NT2/D1 (cell line): ENCODE measurements around the gene NSD2.

Experiments
- DNase-seq: peaks from one replicate; pipeline ENCODE4 v3.0.0-alpha.2; 2011; ENCODE audit warnings: low read depth, low spot score
- H3K27me3 ChIP-seq: 2 replicates; pipeline ENCODE4 v1.6.0; 2011; ENCODE audit warnings: mild to moderate bottlenecking; ENCODE audit not compliant: insufficient read length, insufficient read depth
- H3K36me3 ChIP-seq: 2 replicates; pipeline ENCODE4 v1.6.1; 2011; ENCODE audit warnings: mild to moderate bottlenecking, low read length, mixed read lengths; ENCODE audit not compliant: insufficient read depth, insufficient read length
- H3K4me1 ChIP-seq: 2 replicates; pipeline ENCODE4 v1.5.1; 2011; ENCODE audit not compliant: insufficient read depth, insufficient read length
- H3K4me3 ChIP-seq: 2 replicates; pipeline ENCODE4 v1.5.1; 2011; ENCODE audit warnings: low read depth; ENCODE audit not compliant: insufficient read length
- H3K9ac ChIP-seq: 2 replicates; pipeline ENCODE4 v1.6.0; 2011; ENCODE audit warnings: low read depth; ENCODE audit not compliant: insufficient read length
- H3K9me3 ChIP-seq: 2 replicates; pipeline ENCODE4 v1.5.1; 2011; ENCODE audit warnings: mild to moderate bottlenecking, low read length; ENCODE audit not compliant: insufficient read depth
- SUZ12 ChIP-seq: IDR thresholded peaks from 2 replicates; pipeline ENCODE4 v1.6.1; 2011; ENCODE audit not compliant: insufficient read length, insufficient read depth; ENCODE audit errors: extremely low read depth
- YY1 ChIP-seq: IDR thresholded peaks from 2 replicates; pipeline ENCODE4 v1.6.1; 2011; ENCODE audit not compliant: insufficient read length, insufficient read depth
- ZNF274 ChIP-seq: IDR thresholded peaks from 2 replicates; pipeline ENCODE4 v1.6.1; 2011; ENCODE audit warnings: mild to moderate bottlenecking, low read depth, low read length

The NSD2 gene

DNA sequence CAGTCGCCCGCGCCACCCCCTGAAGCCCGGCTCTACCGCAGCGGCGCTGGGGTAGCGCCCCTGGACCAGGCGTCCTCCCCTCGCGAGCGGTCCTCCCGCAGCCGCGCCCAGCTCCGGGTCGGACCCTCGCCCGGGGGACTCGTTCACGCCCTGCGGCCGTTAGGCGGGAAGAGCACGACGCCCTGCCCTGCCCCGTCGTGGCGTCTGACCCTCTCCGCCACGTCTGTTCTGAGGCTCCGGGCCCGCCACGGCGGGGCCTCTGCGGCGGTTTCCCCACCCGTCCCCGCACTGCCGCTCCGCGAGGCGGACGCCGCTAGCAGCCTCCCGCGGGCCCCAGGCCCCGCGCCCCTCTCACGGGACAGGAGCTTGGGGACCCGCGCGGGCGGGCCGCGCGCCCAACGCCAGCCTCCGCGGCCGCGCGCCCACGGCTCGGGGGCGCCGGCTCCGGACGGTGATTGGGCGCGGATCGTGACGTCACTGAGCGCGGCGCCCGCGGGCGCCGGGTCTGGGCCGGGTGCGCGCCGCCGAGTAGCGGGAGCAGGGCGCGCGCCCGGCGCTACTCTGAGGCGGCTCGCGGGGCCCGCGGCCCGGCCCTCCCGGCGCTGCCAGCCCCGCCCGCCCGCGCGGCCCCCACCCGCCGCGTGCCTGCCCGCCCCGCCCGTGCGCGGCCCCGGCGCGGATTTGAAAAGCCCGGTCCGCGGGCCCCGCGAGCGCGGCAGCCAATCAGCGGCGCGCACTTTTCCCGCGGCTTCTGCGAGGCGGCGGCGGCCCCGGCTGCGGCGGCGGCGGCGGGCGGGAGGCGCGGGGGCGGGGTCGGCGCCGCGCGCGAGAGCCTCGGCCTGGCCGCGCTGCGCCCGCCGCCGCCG, at the start of gene NSD2:
Gene NSD2 (plus strand): TSS at position 816 of the 866 bp plus-strand sequence. CDS start 29,262 bp downstream, outside the sequence.
- Histone ChIP-seq H3K4me1 (peaks cover 9% of the 10 kb centered on the region), H3K27me3 (no peaks in the 10 kb centered on the region), H3K4me3 (peak within 1 kb of the TSS; percentile 77), H3K9ac (peak within 1 kb of the TSS; percentile 95), H3K36me3 (peaks cover 4% of the 10 kb centered on the region), H3K9me3 (no peaks in the 10 kb centered on the region)
- peak; percentile 76 for DNase-seq
- no peak for TF ChIP-seq ZNF274
- no peak for TF ChIP-seq SUZ12
- no peak for TF ChIP-seq YY1

- TF ChIP-seq ZNF274 (no peak), SUZ12 (no peak), YY1 (no peak)
- no peaks in the 10 kb centered on the region for H3K27me3 ChIP-seq
- H3K9ac ChIP-seq, result no peak overlapping the region
- H3K36me3 ChIP-seq, result peaks cover 89% of the 10 kb centered on the region
- H3K4me3 ChIP-seq, result no peak overlapping the region
- H3K9me3 ChIP-seq, result no peaks in the 10 kb centered on the region
- no peak for DNase-seq
- H3K4me1 ChIP-seq, result no peaks in the 10 kb centered on the region
Measured at GRCh38 chr4:1821679-1822567, 49.3 kb upstream of the NSD2 start.

- TF ChIP-seq ZNF274, result no peak
- no peak overlapping the region for H3K4me3 ChIP-seq
- no peaks in the 10 kb centered on the region for H3K4me1 ChIP-seq
- no peaks in the 10 kb centered on the region for H3K27me3 ChIP-seq
- no peak for DNase-seq
- peaks cover 81% of the 10 kb centered on the region for H3K36me3 ChIP-seq
- H3K9me3 ChIP-seq, result no peaks in the 10 kb centered on the region
- H3K9ac ChIP-seq, result no peak overlapping the region
Measured at GRCh38 chr4:1822568-1823544, 48.3 kb upstream of the NSD2 start.

- H3K9me3 ChIP-seq, result no peaks in the 10 kb centered on the region
- peaks cover 77% of the 10 kb centered on the region for H3K36me3 ChIP-seq
- DNase-seq, result no peak
- no peak overlapping the region for H3K4me3 ChIP-seq
- no peak for TF ChIP-seq ZNF274
- TF ChIP-seq YY1, result no peak
- TF ChIP-seq SUZ12, result no peak
- H3K4me1 ChIP-seq, result no peaks in the 10 kb centered on the region
- no peak overlapping the region for H3K9ac ChIP-seq
- no peaks in the 10 kb centered on the region for H3K27me3 ChIP-seq
Measured at GRCh38 chr4:1823545-1823932, 47.7 kb upstream of the NSD2 start.

GRCh38 chr4:1824746-1825145, 46.4 kb upstream of the NSD2 start:
- no peak for DNase-seq
- Histone ChIP-seq H3K9me3 (peaks cover 7% of the 10 kb centered on the region), H3K4me3 (no peak overlapping the region), H3K4me1 (no peaks in the 10 kb centered on the region), H3K9ac (no peak overlapping the region), H3K27me3 (no peaks in the 10 kb centered on the region), H3K36me3 (peaks cover 70% of the 10 kb centered on the region)
- TF ChIP-seq SUZ12, result no peak
- no peak for TF ChIP-seq YY1
- TF ChIP-seq ZNF274, result no peak

GRCh38 chr4:1825326-1825725, 45.9 kb upstream of the NSD2 start:
- H3K4me3 ChIP-seq, result no peak overlapping the region
- H3K9me3 ChIP-seq, result peaks cover 12% of the 10 kb centered on the region
- no peaks in the 10 kb centered on the region for H3K4me1 ChIP-seq
- H3K27me3 ChIP-seq, result no peaks in the 10 kb centered on the region
- no peak for DNase-seq
- H3K36me3 ChIP-seq, result peaks cover 70% of the 10 kb centered on the region
- no peak overlapping the region for H3K9ac ChIP-seq
- TF ChIP-seq ZNF274 (no peak), SUZ12 (no peak), YY1 (no peak)
